Panc1 (cell line): ENCODE measurements around the gene CLIC1.

Experiments used
- CTCF ChIP-seq: fragments of 450-650 bp; IDR thresholded peaks from 2 replicates; pipeline ENCODE4 v1.5.1; 2017; ENCODE audit warnings: mild to moderate bottlenecking
- TCF7L2 ChIP-seq: IDR thresholded peaks from 2 replicates; pipeline ENCODE4 v1.6.1; 2011; ENCODE audit warnings: mild to moderate bottlenecking, low read depth, low read length, inconsistent platforms

- TF ChIP-seq CTCF (no peak), TCF7L2 (no peak)
Measured at GRCh38 chr6:31770860-31771259, 34.5 kb upstream of the CLIC1 start.
